GM23338 (cell line): ENCODE measurements around the gene TPSB2. TPM values are rescaled to one million over a fixed set of nuclear protein-coding genes. Genes with fewer than 3 reads are reported as not detected.

ENCODE experiments used
- ATAC-seq: fragments of 200-7000 bp; cut with Tn5 transposase; 3 replicates; pipeline ENCODE4 v1.9.1; 2020
- DNase-seq: peaks from one replicate; pipeline ENCODE4 v3.0.0-alpha.2; 2015; ENCODE audit warnings: low spot score
- H2AFZ ChIP-seq: fragments of 200-600 bp; sonication (generic); 2 replicates; pipeline ENCODE4 v1.8.0; 2016; ENCODE audit warnings: antibody characterized with exemption, mild to moderate bottlenecking, moderate library complexity
- H3F3A ChIP-seq: fragments of 200-600 bp; sonication (generic); replicated peaks from 2 replicates; pipeline ENCODE4 v1.8.0; 2017; ENCODE audit warnings: antibody characterized with exemption, mixed run types, low read depth
- H3K27ac ChIP-seq: fragments of 200-600 bp; sonication (generic); 2 replicates; pipeline ENCODE4 v1.6.1; 2016; ENCODE audit warnings: low read depth
- H3K27me3 ChIP-seq: fragments of 200-600 bp; sonication (generic); 2 replicates; pipeline ENCODE4 v1.8.0; 2016; ENCODE audit warnings: mild to moderate bottlenecking, mixed run types, moderate library complexity; ENCODE audit not compliant: insufficient read depth
- H3K36me3 ChIP-seq: fragments of 200-600 bp; sonication (generic); 2 replicates; pipeline ENCODE4 v1.8.0; 2016; ENCODE audit warnings: mild to moderate bottlenecking; ENCODE audit not compliant: insufficient read depth
- H3K4me1 ChIP-seq: fragments of 200-600 bp; sonication (generic); 2 replicates; pipeline ENCODE4 v1.8.0; 2016; ENCODE audit warnings: mild to moderate bottlenecking, moderate library complexity; ENCODE audit not compliant: insufficient read depth
- H3K4me2 ChIP-seq: fragments of 200-600 bp; sonication (generic); 2 replicates; pipeline ENCODE4 v1.7.1; 2017; ENCODE audit warnings: mixed run types
- H3K4me3 ChIP-seq: fragments of 200-600 bp; sonication (generic); 2 replicates; pipeline ENCODE4 v1.6.1; 2016; ENCODE audit warnings: mixed run types
- H3K79me2 ChIP-seq: fragments of 200-600 bp; sonication (generic); replicated peaks from 2 replicates; pipeline ENCODE4 v1.8.0; 2017; ENCODE audit warnings: mild to moderate bottlenecking; ENCODE audit not compliant: insufficient read depth
- H3K9me2 ChIP-seq: fragments of 200-600 bp; sonication (generic); 2 replicates; pipeline ENCODE4 v1.8.0; 2017; ENCODE audit not compliant: insufficient read depth
- H4K20me1 ChIP-seq: fragments of 200-600 bp; sonication (generic); replicated peaks from 2 replicates; pipeline ENCODE4 v1.8.0; 2017; ENCODE audit warnings: mild to moderate bottlenecking; ENCODE audit not compliant: insufficient read depth
- H3K27ac Mint-ChIP-seq: 2 replicates; pipeline ENCODE4 v1.8.0; 2020; ENCODE audit warnings: inconsistent platforms, mild to moderate bottlenecking, moderate library complexity, mixed read lengths
- H3K27me3 Mint-ChIP-seq: 3 replicates; pipeline ENCODE4 v1.8.0; 2022; ENCODE audit warnings: low read depth, mild to moderate bottlenecking, moderate library complexity, mixed read lengths, inconsistent platforms; ENCODE audit not compliant: insufficient read depth, poor library complexity
- H3K36me3 Mint-ChIP-seq: 3 replicates; pipeline ENCODE4 v1.8.0; 2021; ENCODE audit warnings: low read depth, mild to moderate bottlenecking, inconsistent platforms, moderate library complexity, mixed read lengths
- H3K4me1 Mint-ChIP-seq: 3 replicates; pipeline ENCODE4 v1.8.0; 2020; ENCODE audit warnings: mild to moderate bottlenecking, inconsistent platforms, mixed read lengths
- H3K4me3 Mint-ChIP-seq: 3 replicates; pipeline ENCODE4 v1.8.0; 2021; ENCODE audit warnings: moderate library complexity, mild to moderate bottlenecking, inconsistent platforms, mixed read lengths
- H3K9me3 Mint-ChIP-seq: 3 replicates; pipeline ENCODE4 v1.8.0; 2020; ENCODE audit warnings: moderate library complexity, mild to moderate bottlenecking, inconsistent platforms, mixed read lengths
- EZH2phosphoT487 ChIP-seq: fragments of 200-600 bp; sonication (generic); IDR thresholded peaks from one replicate; pipeline ENCODE4 v1.8.1; 2018; ENCODE audit warnings: antibody characterized with exemption; ENCODE audit not compliant: unreplicated experiment
- NANOG ChIP-seq: IDR thresholded peaks from 2 replicates; pipeline ENCODE4 v1.6.1; 2016; ENCODE audit warnings: antibody characterized with exemption, borderline replicate concordance
- POLR2AphosphoS5 ChIP-seq: IDR thresholded peaks from 2 replicates; pipeline ENCODE4 v1.6.1; 2016; ENCODE audit warnings: antibody characterized with exemption, low read depth
- ZNF331 ChIP-seq: fragments of 250-450 bp; sonication (Bioruptor Pico); IDR thresholded peaks from 2 replicates; pipeline ENCODE4 v1.5.0; 2020; ENCODE audit warnings: low read depth, mild to moderate bottlenecking, moderate library complexity
- polyA plus RNA-seq: library from polyadenylated mRNA; unstranded; fragments of >200 nt; fragmentation: Nextera tagmentation; extraction: Ambion mirVana; gene quantifications from 2 replicates; pipeline ENCODE4 v1.2.1, GENCODE V29; 2016
- total RNA-seq: library from RNA; depleted of rRNA; stranded (reverse); fragments of >200 nt; shearing (Covaris generic); gene quantifications from 2 replicates; pipeline ENCODE4 v1.2.3, GENCODE V29; 2014
- TF ChIP-seq, protein P1 (sequence below): IDR thresholded peaks from 2 replicates; pipeline ENCODE4 v1.6.1; 2016; ENCODE audit warnings: antibody characterized with exemption
- TF ChIP-seq, protein P2 (sequence below), 2 experiments: fragments of 200-600 bp in 1 of 2; sonication (generic) in 1 of 2; conservative IDR thresholded peaks; 2 replicates each; pipeline versions ENCODE4 v1.5.1 to v1.6.1; 2016 to 2017; ENCODE audit warnings: antibody characterized with exemption in 2 of 2, low read depth in 2 of 2, mild to moderate bottlenecking in 2 of 2, moderate library complexity in 1 of 2
- TF ChIP-seq, protein P3 (sequence below): fragments of 250-450 bp; sonication (Bioruptor Pico); IDR thresholded peaks from 2 replicates; pipeline ENCODE4 v1.5.0; 2020; ENCODE audit warnings: mild to moderate bottlenecking, moderate library complexity

Gene TPSB2
- total and polyA plus RNA-seq, 2 experiments from 2014 or later: 0.23 TPM; not detected in 1

DNA sequence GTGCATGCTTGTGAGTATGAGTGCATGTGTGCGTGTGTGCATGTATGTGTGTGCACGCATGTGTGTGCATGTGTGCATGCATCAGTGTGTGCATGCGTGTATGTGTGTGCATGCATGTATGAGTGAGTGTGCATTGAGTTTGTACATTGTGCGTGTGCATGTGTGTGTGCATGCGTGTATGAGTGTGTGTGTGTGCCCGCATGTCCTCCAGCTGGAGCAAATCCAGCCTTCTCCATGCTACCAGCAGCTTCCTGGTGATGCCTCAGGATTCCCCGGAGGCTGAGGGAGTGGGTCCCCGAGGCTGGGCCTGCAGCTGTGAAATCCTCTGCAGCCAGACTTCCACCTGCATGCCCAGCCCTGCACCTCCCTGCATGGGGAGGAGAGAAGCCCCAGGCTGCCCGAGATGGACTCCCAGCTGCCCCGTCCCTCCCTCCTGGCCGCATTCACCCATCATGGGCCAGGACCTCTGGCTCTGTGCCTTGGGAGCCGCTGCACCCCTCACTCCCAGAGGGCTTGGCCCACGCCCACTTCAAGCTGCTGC lies 35.2 kb upstream of the TPSB2 start:
- Histone ChIP-seq H3K4me2 (no peak overlapping the region), H2AFZ (no peak overlapping the region), H3F3A (no peaks in the 10 kb centered on the region), H4K20me1 (0 out of 2 replicates have a peak, but pooled peaks cover 2% of the 10 kb centered on the region), H3K4me1 (no peaks in the 10 kb centered on the region), H3K79me2 (no peaks in the 10 kb centered on the region), H3K36me3 (no peaks in the 10 kb centered on the region), H3K9me2 (no peaks in the 10 kb centered on the region), H3K27ac (no peak overlapping the region), H3K27me3 (no peaks in the 10 kb centered on the region), H3K4me3 (no peak overlapping the region)
- H3K36me3 Mint-ChIP-seq: no peaks in the 10 kb centered on the region
- ATAC-seq: no peak
- peaks cover 15% of the 10 kb centered on the region for H3K9me3 Mint-ChIP-seq
- no peak for TF ChIP-seq POLR2AphosphoS5
- H3K27me3 Mint-ChIP-seq: peaks cover 25% of the 10 kb centered on the region
- peaks cover 8% of the 10 kb centered on the region for H3K4me1 Mint-ChIP-seq
- H3K4me3 Mint-ChIP-seq: no peak overlapping the region
- DNase-seq: no peak
- no peak overlapping the region for H3K27ac Mint-ChIP-seq

DNA sequence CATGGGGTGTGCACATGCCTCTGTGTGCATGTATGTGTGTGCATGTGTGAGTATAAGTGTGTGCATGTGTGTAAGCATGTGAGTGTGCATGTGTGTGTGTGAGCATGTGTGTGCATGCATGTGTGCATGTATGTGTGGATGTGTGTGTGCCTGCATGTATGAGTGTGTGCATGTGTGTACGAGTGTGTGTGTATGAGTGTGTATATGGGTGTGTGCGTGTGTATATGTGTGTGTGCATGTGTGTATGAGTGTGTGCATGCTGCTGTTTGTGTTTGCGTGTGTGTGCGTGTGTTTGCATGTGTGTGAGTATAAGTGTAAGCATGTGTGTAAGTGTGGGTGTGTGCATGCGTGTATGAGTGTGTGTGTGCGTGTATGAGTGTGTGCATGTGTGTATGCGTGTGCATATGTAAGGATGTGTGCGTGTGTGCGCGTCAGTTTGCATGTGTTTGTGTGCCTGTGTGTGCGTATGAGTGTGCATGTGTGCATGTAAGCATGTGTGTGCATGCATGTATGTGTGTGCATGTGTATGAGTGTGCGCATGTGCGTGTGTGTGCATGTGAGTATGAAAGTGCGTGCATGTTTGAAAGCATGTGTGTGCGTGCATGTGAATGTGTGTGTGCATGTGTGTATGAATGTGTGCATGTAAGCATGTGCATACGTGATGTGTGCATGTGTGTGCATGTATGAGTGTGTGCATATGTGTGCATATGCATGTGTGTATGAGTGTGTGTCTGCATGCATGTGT lies 34.5 kb upstream of the TPSB2 start:
- Mint-ChIP-seq H3K4me3 (no peak overlapping the region), H3K4me1 (peaks cover 8% of the 10 kb centered on the region), H3K27me3 (peaks cover 29% of the 10 kb centered on the region), H3K27ac (no peak overlapping the region), H3K9me3 (peaks cover 15% of the 10 kb centered on the region), H3K36me3 (no peaks in the 10 kb centered on the region)
- TF ChIP-seq, protein P1, sequence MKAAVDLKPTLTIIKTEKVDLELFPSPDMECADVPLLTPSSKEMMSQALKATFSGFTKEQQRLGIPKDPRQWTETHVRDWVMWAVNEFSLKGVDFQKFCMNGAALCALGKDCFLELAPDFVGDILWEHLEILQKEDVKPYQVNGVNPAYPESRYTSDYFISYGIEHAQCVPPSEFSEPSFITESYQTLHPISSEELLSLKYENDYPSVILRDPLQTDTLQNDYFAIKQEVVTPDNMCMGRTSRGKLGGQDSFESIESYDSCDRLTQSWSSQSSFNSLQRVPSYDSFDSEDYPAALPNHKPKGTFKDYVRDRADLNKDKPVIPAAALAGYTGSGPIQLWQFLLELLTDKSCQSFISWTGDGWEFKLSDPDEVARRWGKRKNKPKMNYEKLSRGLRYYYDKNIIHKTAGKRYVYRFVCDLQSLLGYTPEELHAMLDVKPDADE: no peak
- TF ChIP-seq EZH2phosphoT487: no peak
- no peak for TF ChIP-seq POLR2AphosphoS5
- TF ChIP-seq NANOG: no peak
- TF ChIP-seq, protein P2, sequence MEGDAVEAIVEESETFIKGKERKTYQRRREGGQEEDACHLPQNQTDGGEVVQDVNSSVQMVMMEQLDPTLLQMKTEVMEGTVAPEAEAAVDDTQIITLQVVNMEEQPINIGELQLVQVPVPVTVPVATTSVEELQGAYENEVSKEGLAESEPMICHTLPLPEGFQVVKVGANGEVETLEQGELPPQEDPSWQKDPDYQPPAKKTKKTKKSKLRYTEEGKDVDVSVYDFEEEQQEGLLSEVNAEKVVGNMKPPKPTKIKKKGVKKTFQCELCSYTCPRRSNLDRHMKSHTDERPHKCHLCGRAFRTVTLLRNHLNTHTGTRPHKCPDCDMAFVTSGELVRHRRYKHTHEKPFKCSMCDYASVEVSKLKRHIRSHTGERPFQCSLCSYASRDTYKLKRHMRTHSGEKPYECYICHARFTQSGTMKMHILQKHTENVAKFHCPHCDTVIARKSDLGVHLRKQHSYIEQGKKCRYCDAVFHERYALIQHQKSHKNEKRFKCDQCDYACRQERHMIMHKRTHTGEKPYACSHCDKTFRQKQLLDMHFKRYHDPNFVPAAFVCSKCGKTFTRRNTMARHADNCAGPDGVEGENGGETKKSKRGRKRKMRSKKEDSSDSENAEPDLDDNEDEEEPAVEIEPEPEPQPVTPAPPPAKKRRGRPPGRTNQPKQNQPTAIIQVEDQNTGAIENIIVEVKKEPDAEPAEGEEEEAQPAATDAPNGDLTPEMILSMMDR (conservative IDR thresholded peaks at IDR 0.05; ENCODE audit: low read depth in 2 of 2): no peak
- TF ChIP-seq ZNF331: no peak
- TF ChIP-seq, protein P3, sequence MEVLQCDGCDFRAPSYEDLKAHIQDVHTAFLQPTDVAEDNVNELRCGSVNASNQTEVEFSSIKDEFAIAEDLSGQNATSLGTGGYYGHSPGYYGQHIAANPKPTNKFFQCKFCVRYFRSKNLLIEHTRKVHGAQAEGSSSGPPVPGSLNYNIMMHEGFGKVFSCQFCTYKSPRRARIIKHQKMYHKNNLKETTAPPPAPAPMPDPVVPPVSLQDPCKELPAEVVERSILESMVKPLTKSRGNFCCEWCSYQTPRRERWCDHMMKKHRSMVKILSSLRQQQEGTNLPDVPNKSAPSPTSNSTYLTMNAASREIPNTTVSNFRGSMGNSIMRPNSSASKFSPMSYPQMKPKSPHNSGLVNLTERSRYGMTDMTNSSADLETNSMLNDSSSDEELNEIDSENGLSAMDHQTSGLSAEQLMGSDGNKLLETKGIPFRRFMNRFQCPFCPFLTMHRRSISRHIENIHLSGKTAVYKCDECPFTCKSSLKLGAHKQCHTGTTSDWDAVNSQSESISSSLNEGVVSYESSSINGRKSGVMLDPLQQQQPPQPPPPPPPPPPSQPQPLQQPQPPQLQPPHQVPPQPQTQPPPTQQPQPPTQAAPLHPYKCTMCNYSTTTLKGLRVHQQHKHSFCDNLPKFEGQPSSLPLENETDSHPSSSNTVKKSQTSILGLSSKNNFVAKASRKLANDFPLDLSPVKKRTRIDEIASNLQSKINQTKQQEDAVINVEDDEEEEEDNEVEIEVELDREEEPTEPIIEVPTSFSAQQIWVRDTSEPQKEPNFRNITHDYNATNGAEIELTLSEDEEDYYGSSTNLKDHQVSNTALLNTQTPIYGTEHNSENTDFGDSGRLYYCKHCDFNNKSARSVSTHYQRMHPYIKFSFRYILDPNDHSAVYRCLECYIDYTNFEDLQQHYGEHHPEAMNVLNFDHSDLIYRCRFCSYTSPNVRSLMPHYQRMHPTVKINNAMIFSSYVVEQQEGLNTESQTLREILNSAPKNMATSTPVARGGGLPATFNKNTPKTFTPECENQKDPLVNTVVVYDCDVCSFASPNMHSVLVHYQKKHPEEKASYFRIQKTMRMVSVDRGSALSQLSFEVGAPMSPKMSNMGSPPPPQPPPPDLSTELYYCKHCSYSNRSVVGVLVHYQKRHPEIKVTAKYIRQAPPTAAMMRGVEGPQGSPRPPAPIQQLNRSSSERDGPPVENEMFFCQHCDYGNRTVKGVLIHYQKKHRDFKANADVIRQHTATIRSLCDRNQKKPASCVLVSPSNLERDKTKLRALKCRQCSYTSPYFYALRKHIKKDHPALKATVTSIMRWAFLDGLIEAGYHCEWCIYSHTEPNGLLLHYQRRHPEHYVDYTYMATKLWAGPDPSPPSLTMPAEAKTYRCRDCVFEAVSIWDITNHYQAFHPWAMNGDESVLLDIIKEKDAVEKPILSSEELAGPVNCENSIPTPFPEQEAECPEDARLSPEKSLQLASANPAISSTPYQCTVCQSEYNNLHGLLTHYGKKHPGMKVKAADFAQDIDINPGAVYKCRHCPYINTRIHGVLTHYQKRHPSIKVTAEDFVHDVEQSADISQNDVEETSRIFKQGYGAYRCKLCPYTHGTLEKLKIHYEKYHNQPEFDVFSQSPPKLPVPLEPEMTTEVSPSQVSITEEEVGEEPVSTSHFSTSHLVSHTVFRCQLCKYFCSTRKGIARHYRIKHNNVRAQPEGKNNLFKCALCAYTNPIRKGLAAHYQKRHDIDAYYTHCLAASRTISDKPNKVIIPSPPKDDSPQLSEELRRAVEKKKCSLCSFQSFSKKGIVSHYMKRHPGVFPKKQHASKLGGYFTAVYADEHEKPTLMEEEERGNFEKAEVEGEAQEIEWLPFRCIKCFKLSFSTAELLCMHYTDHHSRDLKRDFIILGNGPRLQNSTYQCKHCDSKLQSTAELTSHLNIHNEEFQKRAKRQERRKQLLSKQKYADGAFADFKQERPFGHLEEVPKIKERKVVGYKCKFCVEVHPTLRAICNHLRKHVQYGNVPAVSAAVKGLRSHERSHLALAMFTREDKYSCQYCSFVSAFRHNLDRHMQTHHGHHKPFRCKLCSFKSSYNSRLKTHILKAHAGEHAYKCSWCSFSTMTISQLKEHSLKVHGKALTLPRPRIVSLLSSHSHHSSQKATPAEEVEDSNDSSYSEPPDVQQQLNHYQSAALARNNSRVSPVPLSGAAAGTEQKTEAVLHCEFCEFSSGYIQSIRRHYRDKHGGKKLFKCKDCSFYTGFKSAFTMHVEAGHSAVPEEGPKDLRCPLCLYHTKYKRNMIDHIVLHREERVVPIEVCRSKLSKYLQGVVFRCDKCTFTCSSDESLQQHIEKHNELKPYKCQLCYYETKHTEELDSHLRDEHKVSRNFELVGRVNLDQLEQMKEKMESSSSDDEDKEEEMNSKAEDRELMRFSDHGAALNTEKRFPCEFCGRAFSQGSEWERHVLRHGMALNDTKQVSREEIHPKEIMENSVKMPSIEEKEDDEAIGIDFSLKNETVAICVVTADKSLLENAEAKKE (CRISPR knock-in tag): no peak
- Histone ChIP-seq H3K4me2 (no peak overlapping the region), H4K20me1 (0 out of 2 replicates have a peak, but pooled peaks cover 2% of the 10 kb centered on the region), H3F3A (no peaks in the 10 kb centered on the region), H3K4me3 (no peak overlapping the region), H3K79me2 (no peaks in the 10 kb centered on the region), H2AFZ (no peak overlapping the region), H3K27me3 (no peaks in the 10 kb centered on the region), H3K36me3 (no peaks in the 10 kb centered on the region), H3K9me2 (no peaks in the 10 kb centered on the region), H3K27ac (no peak overlapping the region), H3K4me1 (no peaks in the 10 kb centered on the region)
- no peak for DNase-seq
- ATAC-seq: no peak
